Prostate gland (tissue), 2 donors: ENCODE results near the gene FCF1. TPM values are rescaled to one million over a fixed set of nuclear protein-coding genes. Genes with fewer than 3 reads are reported as not detected.

Experiments used
- small RNA-seq, 2 donors: library from RNA; depleted of rRNA; stranded (forward); fragments of <200 nt; gene quantifications; one replicate each; pipeline ENCODE3, GENCODE V24; 2016
- total RNA-seq, 2 donors: library from RNA; depleted of rRNA; stranded (reverse); fragments of >200 nt; gene quantifications; one replicate each; pipeline ENCODE4 v1.1.0, GENCODE V29; 2016

FCF1 gene
- total RNA-seq, 2 donors from 2014 or later = 24.2 to 26.0 TPM

Small RNAs within 50 kb of the gene (small RNA-seq; reads per million reads assigned to genes)
- gene RF00409 = 0 reads per million in 2 donors

Other genes with a start within 250 kb of the FCF1 start
- gene NPC2, start 219.8 kb upstream of the FCF1 start, total RNA-seq = 100 to 1,000 TPM; 625 to 762 TPM
- 10 to 100 TPM; 23.5 to 25.5 TPM for gene ISCA2, start 219.4 kb upstream of the FCF1 start, total RNA-seq
- 10 to 100 TPM; 47.0 to 90.7 TPM for gene LTBP2, start 100.9 kb upstream of the FCF1 start, total RNA-seq
- 10 to 100 TPM; 14.8 to 51.2 TPM for gene AREL1, start 64 bp upstream of the FCF1 start, total RNA-seq
- gene YLPM1, start 50.2 kb downstream of the FCF1 start, total RNA-seq = 10 to 100 TPM; 39.0 to 71.9 TPM
- not detected for gene PROX2, start 163.0 kb downstream of the FCF1 start, total RNA-seq
- gene DLST, start 168.8 kb downstream of the FCF1 start, total RNA-seq = 10 to 100 TPM; 44.9 to 93.0 TPM
- 10 to 100 TPM in 1 of 2 donors, 1 to 10 TPM in 1; 1.5 to 15.1 TPM for gene RPS6KL1, start 210.1 kb downstream of the FCF1 start, total RNA-seq
- gene PGF, start 242.5 kb downstream of the FCF1 start, total RNA-seq = 10 to 100 TPM in 1 of 2 donors, 1 to 10 TPM in 1; 7.9 to 16.2 TPM